MG63 (cell line): ENCODE measurements around the gene EMC6. TPM values are rescaled to one million over a fixed set of nuclear protein-coding genes. Genes with fewer than 3 reads are reported as not detected.

ENCODE experiments used
- DNase-seq: peaks from one replicate; pipeline ENCODE4 v3.0.0-alpha.2; 2020
- H3K27me3 ChIP-seq: fragments of 250-450 bp; sonication (Bioruptor Pico); 2 replicates; pipeline ENCODE4 v1.5.1; 2020; ENCODE audit warnings: mild to moderate bottlenecking, moderate library complexity
- H3K36me3 ChIP-seq: fragments of 250-450 bp; sonication (Bioruptor Pico); 2 replicates; pipeline ENCODE4 v1.5.1; 2020; ENCODE audit warnings: mild to moderate bottlenecking, moderate library complexity
- H3K4me3 ChIP-seq: fragments of 250-450 bp; sonication (Bioruptor Pico); 2 replicates; pipeline ENCODE4 v1.5.1; 2020; ENCODE audit warnings: mild to moderate bottlenecking, moderate library complexity
- H3K9me3 ChIP-seq: fragments of 250-450 bp; sonication (Bioruptor Pico); 2 replicates; pipeline ENCODE4 v1.5.1; 2020; ENCODE audit warnings: mild to moderate bottlenecking, moderate library complexity
- total RNA-seq: library from RNA; depleted of rRNA; stranded (reverse); fragments of >200 nt; shearing (Covaris generic); gene quantifications from 2 replicates; pipeline ENCODE4 v1.2.3, GENCODE V29; 2014; ENCODE audit warnings: low replicate concordance; rRNA removed

Gene EMC6
- 2.4 and 23.4 TPM in 2 replicates for total RNA-seq

DNA sequence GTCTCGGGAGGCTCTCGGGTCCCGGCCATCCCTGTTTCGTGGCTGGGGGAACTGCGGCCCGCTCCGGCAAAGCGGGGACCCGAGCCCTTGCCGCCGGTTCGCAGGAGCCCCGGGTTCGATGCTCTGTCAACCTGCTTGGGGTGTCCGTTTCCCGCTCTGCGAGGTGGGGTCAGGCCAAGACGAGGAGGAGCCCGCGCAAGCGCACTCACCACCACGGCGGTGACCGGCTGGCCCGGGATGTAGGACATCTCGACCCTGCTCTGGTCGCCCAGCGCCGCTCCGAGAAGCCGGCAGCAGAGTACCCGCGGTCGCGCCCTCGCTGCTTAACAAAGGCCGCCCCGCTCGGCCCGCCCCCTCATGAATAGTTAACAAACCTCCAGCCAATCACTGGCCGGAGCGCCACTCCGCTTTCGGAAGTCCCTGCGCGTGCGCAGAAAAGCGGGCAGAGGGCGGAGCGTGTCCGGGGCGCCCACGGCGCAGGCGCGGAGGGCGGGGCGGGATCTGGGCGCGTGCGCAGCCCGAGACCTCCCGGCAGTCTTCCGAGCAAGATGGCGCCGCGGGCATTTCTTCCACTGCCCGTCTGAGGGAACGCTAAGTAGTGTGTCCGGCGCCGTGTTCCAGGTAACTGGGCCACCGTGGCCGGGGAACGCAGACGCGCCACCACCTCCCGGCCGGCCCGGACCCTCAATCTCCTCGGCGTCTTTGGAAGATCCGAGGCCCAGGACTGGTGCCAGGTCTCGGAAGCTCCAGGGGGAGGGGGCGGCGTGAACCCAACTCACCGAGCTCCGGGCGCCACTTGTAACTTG is at the start of gene EMC6, which contains the start of gene TAX1BP3:
Gene EMC6 (plus strand): TSS at position 534 of the 806 bp plus-strand sequence. CDS start 335 bp downstream, outside the sequence.
Gene TAX1BP3 (minus strand): TSS at position 300 of the 806 bp plus-strand sequence. CDS start 52 bp downstream, at position 248.
- peak; percentile 92 for DNase-seq
- no peaks in the 10 kb centered on the region for H3K9me3 ChIP-seq
- peaks cover 14% of the 10 kb centered on the region for H3K36me3 ChIP-seq
- H3K27me3 ChIP-seq: no peaks in the 10 kb centered on the region
- H3K4me3 ChIP-seq: peak within 1 kb of the TSS; percentile 99

DNA sequence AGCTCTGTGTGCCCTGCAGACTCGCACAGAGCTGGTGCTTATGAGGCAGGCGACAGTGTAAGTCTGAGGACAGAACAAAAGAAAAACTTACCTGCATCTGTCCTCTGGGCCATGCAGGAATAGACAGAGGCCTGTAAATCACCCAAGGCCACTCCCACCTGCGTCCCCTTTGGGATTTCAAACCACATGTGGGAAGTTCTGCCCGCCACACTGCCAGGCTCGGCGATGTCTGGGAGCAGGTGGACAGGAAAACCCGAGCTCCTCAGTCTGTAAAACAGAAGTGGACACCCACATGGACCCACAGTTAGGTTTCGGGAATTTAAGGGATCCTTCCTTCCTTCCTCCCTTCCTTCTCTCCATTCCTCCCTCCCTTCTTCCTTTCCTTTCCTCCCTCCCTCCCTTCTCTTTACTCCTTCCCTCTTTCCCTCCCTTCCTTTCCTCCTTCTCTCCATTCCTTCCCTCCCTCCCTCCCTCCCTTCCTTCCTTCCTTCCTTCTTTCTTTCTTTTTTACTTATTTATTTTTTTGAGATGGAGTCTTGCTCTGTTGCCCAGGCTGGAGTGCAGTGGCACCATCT is 47.4 kb upstream of the EMC6 start:
- no peaks in the 10 kb centered on the region for H3K9me3 ChIP-seq
- DNase-seq: no peak

DNA sequence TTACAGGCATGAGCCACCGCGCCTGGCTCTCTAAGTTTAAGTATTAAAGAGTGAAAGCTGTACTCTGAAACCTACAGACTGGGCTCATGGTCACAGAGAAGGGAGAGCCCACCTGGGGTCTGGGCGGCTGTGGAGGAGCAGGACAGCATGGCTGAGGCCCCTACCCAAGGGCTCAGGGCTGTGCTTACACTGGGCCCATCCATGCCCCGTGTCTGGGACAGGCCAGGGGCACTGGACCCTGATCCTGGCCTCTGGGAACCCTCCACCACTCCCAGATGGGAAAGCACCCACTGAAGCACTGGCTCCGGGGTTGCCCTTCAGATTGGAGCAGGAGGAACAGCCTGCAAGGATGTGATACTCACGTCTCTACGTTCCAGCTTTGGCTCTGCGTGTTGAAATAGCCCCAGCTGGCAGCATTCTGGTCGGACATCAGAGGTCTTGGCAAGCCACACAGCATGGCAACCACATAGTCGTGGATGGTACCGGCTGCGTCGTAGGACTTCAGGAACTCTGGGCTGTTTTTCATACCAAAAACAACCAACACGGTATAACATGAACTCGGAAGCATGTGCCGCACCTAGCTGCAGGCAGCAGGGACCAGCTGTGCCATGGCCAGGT is 45.5 kb upstream of the EMC6 start:
- Histone ChIP-seq H3K9me3 (no peaks in the 10 kb centered on the region), H3K4me3 (no peak overlapping the region), H3K36me3 (no peaks in the 10 kb centered on the region), H3K27me3 (no peaks in the 10 kb centered on the region)
- no peak for DNase-seq

More for the DNA sequence above, 47.4 kb upstream of the EMC6 start:
- no peak overlapping the region for H3K4me3 ChIP-seq
- H3K36me3 ChIP-seq: peaks cover 4% of the 10 kb centered on the region; the same call in 1 of the 2 replicates
- no peaks in the 10 kb centered on the region for H3K27me3 ChIP-seq

DNA sequence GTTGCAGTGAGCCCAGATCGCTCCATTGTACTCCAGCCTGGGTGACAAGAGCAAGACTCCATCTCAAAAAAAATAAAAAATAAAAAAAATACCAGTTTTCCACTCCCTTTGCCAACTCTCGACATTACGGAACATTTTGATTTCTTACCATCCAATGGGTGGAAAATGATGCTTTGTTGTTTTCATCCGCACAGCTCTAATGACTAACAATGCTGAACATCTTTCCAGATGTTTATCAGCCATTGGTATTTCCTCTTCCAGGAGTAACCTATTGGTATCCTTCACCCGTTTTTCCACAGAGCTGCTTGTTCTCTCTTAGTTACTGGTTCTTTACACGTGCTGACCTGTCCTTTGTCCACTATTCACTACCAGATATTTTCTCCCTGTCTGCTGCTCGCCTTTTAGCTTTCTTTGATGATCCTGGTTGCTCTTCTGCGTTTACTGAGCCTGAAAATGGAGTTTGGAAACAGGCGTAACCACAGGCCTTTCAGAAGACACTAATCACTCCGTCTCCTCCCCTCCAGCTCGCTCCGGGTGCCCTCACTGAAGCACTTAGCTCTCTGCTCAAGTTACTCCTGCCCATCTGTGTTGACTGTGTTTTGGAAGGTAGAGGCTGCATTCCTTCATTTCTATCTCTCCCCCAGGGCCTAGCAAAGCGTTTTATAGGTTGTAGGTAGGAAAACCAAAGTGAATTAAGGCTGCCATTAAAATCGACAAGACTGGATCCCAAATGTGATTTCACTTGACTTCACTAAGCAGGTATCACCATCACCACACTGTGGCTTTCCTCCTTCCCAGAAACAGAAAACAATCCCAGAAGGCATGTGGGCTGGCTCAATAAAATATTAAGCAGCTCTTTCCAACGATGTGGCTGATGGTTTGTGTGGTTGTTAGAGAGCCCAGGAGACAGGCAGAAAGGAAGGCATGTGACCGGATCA is 41.5 kb upstream of the EMC6 start:
- DNase-seq: no peak
- Histone ChIP-seq H3K36me3 (no peaks in the 10 kb centered on the region), H3K4me3 (no peak overlapping the region), H3K27me3 (no peaks in the 10 kb centered on the region), H3K9me3 (no peaks in the 10 kb centered on the region)

DNA sequence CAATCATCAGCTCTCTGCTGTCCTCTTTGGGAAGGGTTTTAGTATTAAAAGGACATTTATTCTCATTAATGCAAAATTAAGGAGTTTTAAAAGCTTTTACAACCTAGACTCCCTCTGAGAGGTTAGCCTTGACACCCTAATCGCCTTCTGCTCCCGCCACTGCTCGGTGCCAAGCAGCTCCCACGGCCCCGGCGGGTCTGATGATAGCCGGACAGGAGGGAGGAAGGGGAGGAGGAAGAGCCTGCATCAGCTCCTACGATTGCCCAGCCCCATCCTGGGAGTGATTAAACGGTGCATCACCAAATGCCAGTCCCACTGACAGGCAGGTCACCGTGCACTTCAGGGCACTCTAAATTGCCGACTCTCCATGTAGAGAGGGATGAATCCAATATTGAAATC is 40.8 kb upstream of the EMC6 start:
- Histone ChIP-seq H3K4me3 (no peak overlapping the region), H3K27me3 (no peaks in the 10 kb centered on the region), H3K36me3 (no peaks in the 10 kb centered on the region), H3K9me3 (no peaks in the 10 kb centered on the region)
- DNase-seq: no peak

DNA sequence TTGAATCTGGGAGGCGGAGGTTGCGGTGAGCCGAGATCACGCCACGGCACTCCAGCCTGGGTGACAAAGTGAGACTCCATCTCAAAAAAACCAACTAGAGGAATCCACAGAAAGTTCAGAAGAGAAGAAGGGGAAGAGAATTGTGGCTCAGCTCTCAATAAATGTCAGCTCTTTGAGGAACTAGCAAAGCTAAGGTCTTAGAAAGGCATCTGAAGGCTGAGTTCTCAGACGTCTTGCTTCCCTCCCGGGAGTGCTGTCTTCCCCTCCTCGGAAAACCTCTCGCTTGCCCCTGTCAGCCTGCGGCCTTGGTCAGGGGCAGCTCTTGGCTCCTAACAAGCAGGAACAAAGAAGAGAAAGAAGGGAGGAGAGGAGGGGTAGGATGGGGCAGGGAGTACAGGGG is 37.8 kb upstream of the EMC6 start:
- H3K4me3 ChIP-seq: no peak overlapping the region
- no peaks in the 10 kb centered on the region for H3K36me3 ChIP-seq
- no peak for DNase-seq
- H3K9me3 ChIP-seq: no peaks in the 10 kb centered on the region
- no peaks in the 10 kb centered on the region for H3K27me3 ChIP-seq

DNA sequence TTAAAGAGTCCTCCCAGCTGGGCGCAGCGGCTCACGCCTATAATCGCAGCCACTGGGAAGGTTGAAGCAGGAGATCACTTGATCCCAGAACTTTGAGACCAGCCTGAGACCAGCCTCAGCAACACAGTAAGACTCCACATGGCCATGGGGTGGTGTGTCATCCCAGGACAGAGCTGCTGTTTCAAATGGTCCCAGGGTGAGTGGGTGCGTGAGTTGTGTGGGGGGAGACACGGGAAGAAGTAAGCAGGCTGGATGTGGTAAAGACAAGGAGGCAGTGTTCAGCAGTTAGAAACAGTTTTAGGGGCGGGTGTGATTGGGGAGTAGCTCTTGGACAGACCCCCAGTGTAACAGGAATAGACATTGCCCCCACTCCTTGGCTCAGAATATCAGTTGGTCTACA is 36.3 kb upstream of the EMC6 start:
- Histone ChIP-seq H3K9me3 (no peaks in the 10 kb centered on the region), H3K27me3 (no peaks in the 10 kb centered on the region), H3K4me3 (no peak overlapping the region), H3K36me3 (no peaks in the 10 kb centered on the region)
- no peak for DNase-seq

DNA sequence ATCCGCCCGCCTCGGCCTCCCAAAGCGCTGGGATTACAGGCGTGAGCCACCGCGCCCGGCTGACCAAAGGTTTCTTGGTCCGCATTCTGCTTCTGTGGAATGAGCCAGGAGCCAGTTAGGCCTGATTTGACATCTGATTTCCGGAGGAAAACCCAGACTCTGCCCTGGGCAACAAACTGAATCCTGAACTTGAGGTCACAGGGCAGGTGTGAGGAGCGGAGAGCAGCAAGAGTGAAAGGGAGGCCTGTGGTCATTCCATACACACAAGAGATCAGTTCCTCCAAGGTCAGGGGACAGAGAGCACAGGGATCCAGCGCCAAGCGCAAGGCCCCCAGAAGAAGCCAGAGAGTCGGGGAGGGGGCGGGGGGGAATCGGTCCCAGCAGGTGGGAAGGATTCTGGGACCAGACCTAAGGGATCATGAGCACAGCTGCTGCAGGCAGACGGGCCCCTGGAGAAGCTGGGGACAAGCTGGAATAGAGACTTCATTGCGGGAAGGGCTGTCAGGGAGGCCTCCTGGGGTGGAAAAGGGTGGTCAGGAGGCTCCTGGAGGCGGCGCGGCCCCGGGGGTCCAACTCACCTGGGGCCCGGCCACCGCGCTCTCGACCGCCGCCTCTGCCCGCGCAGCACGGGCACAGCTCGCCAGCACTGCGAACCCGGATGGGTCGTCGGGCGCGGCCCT is 33.0 kb upstream of the EMC6 start:
- Histone ChIP-seq H3K36me3 (no peaks in the 10 kb centered on the region), H3K4me3 (peak overlapping the region; percentile 93), H3K27me3 (no peaks in the 10 kb centered on the region), H3K9me3 (no peaks in the 10 kb centered on the region)
- no peak for DNase-seq

DNA sequence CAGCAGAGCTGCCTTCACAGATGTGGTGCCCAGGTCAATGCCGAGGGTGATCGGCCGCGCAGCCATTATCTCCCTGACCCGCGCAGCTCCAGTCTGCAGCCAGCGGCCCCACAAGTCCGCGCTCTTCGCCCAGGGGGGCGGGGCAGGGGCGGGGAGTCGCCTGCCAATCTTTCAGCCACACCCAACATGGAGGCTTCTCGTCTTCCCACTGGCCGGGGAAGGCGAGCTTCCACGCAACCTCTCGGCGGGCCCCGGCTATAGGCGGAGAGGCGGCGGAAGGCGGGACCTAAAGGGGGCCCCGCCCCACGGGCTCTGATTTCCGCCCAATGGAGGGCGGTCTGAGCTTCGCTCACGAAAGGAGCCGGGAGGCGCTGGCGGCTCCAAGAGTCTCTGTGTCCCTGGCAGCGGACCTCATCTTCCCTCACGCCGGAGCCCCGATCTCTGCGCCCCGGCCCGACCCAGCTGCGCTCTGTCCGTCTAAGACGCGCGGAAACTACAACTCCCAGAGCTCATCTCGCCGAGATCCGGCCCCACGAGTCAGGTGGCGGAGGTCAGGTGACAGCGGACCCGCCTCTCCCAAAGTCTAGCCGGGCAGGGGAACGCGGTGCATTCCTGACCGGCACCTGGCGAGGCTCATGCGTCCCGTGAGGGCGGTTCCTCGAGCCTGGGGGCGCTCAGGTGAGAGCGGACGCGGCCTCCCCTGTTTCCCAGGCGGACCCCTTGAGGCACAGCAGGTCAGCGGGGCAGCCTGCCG is 32.3 kb upstream of the EMC6 start, which contains the start of the genes CTNS and SHPK:
Gene CTNS (plus strand): TSS at position 607 of the 754 bp plus-strand sequence. CDS start 3,447 bp downstream, outside the sequence.
Gene SHPK (minus strand): TSS at position 97 of the 754 bp plus-strand sequence. CDS start 31 bp downstream, at position 66.
- Histone ChIP-seq H3K9me3 (no peaks in the 10 kb centered on the region), H3K36me3 (no peaks in the 10 kb centered on the region), H3K27me3 (no peaks in the 10 kb centered on the region), H3K4me3 (peak within 1 kb of the TSS; percentile 93)
- peak; percentile 92 for DNase-seq

DNA sequence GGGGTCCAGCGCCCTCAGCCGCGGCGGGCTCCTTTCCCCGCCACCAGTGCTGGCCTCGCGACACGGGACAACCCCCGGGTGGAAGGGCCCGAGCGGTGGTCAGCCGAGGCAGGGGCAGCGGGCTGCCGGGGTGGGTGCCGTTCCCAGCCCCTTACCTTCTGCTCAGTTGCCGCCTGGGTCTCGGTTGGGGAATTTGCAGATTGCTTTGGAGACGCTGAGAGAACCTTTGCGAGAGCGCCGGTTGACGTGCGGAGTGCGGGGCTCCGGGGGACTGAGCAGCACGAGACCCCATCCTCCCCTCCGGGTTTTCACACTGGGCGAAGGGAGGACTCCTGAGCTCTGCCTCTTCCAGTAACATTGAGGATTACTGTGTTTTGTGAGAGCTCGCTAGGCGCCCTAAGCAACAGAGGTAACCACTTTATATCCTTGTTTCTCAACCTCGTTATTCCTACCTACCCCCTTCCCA is 31.7 kb upstream of the EMC6 start:
- Histone ChIP-seq H3K27me3 (no peaks in the 10 kb centered on the region), H3K36me3 (no peaks in the 10 kb centered on the region), H3K4me3 (peak overlapping the region; percentile 93), H3K9me3 (no peaks in the 10 kb centered on the region)
- DNase-seq: no peak

DNA sequence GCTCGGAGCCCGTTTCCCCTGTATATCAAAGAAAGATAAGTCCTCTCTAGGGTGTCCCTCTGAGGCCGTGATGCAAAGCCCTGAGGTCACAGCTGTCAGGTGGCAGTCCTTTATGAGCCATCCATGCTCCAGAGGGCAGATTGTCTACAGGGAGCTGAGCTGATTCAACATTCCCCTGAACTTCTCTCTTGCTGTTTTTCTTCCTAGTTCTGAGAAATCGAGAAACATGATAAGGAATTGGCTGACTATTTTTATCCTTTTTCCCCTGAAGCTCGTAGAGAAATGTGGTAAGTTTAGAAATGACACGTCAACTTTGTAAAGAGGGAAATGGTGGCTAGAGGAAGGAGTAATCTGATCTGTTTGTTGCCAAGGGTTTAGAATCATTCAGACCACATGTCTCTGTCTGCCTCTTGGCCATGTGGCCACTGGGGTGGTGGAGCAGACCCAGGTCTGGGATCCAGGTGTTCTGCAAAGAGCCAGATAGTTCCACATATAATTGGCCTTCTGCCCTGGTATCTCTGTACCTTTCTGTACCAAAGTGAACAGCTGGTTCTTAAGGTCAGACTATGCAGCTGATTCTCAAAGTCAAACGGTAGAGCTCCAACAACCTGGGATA is 28.5 kb upstream of the EMC6 start:
- H3K4me3 ChIP-seq: no peak overlapping the region
- DNase-seq: no peak
- no peaks in the 10 kb centered on the region for H3K9me3 ChIP-seq
- no peaks in the 10 kb centered on the region for H3K27me3 ChIP-seq
- H3K36me3 ChIP-seq: no peaks in the 10 kb centered on the region

DNA sequence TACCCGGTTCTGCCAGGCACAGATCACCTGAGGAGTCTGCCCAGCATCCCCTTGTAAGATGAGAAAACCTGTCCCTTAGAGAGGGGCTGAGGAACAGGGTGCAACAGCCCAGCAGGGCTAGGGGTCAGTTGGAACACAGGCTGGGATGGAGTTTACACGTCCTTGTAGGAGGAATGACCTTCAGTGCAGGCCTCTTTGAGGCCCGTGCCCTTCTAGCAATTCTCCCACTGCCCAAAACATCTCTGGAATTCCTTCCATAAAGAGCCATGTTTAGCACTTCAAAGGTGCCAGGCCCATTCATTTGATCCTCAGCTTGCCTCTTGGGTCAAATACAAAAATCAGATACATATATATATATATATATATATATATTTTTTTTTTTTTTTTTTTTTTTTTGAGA is 27.6 kb upstream of the EMC6 start:
- DNase-seq: no peak
- Histone ChIP-seq H3K4me3 (no peak overlapping the region), H3K9me3 (no peaks in the 10 kb centered on the region), H3K27me3 (no peaks in the 10 kb centered on the region), H3K36me3 (no peaks in the 10 kb centered on the region)

DNA sequence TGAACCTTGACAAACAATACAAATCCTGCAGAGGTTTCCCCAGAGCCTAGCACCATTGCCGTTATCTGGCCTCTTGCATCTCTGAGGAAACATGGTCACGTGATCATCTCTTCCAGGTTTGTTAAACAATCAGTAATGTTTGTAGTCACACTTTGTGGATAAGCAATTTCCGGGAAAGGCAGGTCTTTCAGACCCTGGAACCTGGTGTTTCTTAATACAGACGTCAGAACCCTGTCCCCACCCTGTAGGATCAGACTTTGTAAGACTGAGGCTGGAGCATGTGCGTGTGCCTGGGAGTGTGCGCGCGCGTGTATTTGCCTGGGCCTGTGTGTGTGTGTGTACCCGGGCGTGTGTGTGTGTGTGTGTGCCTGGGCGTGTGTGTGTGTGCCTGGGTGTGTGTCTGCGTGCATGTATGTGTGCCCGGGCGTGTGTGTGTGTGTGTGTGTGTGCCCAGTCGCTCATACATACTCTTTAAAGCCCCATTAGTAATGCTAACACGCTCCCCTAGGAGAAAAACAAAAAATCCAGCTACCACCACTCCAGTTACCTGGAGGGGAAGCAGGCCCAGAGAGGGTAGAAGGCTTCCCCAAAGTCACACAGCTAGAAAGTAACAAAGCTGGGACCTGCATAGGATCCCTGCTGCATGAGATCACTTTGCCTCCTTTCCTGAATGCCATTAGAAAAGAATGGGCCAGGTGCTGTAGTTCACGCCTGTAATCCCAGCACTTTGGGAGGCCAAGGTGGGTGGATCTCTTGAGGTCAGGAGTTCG is 26.7 kb upstream of the EMC6 start:
- H3K9me3 ChIP-seq: no peaks in the 10 kb centered on the region
- H3K36me3 ChIP-seq: no peaks in the 10 kb centered on the region

DNA sequence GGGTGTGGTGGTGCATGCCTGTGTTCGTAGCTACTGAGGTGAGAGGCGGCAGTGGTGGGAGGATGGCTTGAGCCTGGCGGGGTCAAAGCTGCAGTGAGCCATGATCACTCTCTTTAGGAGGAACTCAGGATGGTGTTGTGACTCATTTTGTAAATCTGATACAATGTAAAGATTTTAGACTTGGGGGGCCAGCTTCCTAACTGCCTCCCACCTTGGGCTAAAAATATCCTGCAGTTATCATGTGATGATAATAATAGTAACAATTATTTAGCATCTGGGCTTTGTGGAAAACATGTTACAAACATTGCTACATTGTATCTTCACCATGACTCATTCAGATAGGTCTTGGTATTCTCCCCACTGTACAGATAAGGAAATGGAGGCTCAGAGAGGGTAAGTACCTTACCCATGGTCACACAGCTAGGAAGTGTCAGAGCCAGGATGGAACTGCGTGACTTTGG is 24.7 kb upstream of the EMC6 start:
- DNase-seq: no peak
- no peaks in the 10 kb centered on the region for H3K9me3 ChIP-seq

More for the DNA sequence above, 26.7 kb upstream of the EMC6 start:
- no peaks in the 10 kb centered on the region for H3K27me3 ChIP-seq
- no peak overlapping the region for H3K4me3 ChIP-seq
- DNase-seq: no peak

More for the DNA sequence above, 24.7 kb upstream of the EMC6 start:
- H3K4me3 ChIP-seq: no peak overlapping the region
- no peaks in the 10 kb centered on the region for H3K27me3 ChIP-seq
- no peaks in the 10 kb centered on the region for H3K36me3 ChIP-seq
